NT2/D1 (cell line): Measurements from ENCODE around the gene DCTN3.
A peak's percentile ranks its signal among the peaks of the same experiment; 100 is the strongest.

Source experiments
- DNase-seq: peaks from one replicate; pipeline ENCODE4 v3.0.0-alpha.2; 2011; ENCODE audit warnings: low read depth, low spot score
- H3K27me3 ChIP-seq: 2 replicates; pipeline ENCODE4 v1.6.0; 2011; ENCODE audit warnings: mild to moderate bottlenecking; ENCODE audit not compliant: insufficient read length, insufficient read depth
- H3K36me3 ChIP-seq: 2 replicates; pipeline ENCODE4 v1.6.1; 2011; ENCODE audit warnings: mild to moderate bottlenecking, low read length, mixed read lengths; ENCODE audit not compliant: insufficient read depth, insufficient read length
- H3K4me1 ChIP-seq: 2 replicates; pipeline ENCODE4 v1.5.1; 2011; ENCODE audit not compliant: insufficient read depth, insufficient read length
- H3K4me3 ChIP-seq: 2 replicates; pipeline ENCODE4 v1.5.1; 2011; ENCODE audit warnings: low read depth; ENCODE audit not compliant: insufficient read length
- H3K9ac ChIP-seq: 2 replicates; pipeline ENCODE4 v1.6.0; 2011; ENCODE audit warnings: low read depth; ENCODE audit not compliant: insufficient read length
- H3K9me3 ChIP-seq: 2 replicates; pipeline ENCODE4 v1.5.1; 2011; ENCODE audit warnings: mild to moderate bottlenecking, low read length; ENCODE audit not compliant: insufficient read depth
- SUZ12 ChIP-seq: IDR thresholded peaks from 2 replicates; pipeline ENCODE4 v1.6.1; 2011; ENCODE audit not compliant: insufficient read length, insufficient read depth; ENCODE audit errors: extremely low read depth
- YY1 ChIP-seq: IDR thresholded peaks from 2 replicates; pipeline ENCODE4 v1.6.1; 2011; ENCODE audit not compliant: insufficient read length, insufficient read depth
- ZNF274 ChIP-seq: IDR thresholded peaks from 2 replicates; pipeline ENCODE4 v1.6.1; 2011; ENCODE audit warnings: mild to moderate bottlenecking, low read depth, low read length

DCTN3 gene

DNA sequence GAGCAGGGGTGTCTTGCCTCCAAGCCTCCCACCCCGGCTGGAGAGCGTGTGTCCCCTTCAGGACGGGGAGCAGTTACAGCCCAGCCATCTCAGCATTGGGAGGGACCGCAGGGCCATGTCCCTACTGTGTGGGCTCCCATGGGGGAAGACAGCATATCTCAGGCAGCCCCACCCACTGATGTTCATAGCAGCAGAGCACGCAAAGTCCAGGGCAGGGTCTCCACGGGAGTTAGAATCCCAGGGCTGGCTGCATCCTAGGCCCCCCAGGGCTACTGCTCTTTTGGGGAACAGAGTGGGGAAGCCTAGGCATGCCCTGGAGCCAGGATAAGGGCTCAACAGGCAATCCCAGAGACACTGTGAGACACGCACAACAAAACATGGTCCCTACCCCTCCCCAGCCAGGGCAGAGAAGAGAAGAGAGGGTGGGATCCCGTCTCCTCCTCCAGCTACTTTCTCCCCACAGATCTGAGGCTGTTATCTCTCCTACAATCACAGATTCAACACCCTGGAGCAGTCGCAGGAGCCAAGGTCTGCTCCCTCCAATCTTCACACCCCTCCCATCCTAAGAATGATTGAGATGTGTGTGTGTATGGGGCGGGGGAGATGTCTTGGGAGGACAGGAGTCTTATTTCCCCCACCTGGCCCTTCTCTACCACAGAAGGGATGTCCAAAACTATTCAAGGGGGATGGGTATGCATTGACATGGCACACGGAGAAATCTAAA, 34.2 kb downstream of the DCTN3 start:
- no peak for TF ChIP-seq SUZ12
- no peak for TF ChIP-seq ZNF274
- TF ChIP-seq YY1, result no peak
- Histone ChIP-seq H3K36me3 (no peaks in the 10 kb centered on the region), H3K4me3 (no peak overlapping the region), H3K9ac (peak overlapping the region; percentile 7), H3K4me1 (peaks cover 28% of the 10 kb centered on the region), H3K9me3 (no peaks in the 10 kb centered on the region), H3K27me3 (peaks cover 79% of the 10 kb centered on the region)
- no peak for DNase-seq

DNA sequence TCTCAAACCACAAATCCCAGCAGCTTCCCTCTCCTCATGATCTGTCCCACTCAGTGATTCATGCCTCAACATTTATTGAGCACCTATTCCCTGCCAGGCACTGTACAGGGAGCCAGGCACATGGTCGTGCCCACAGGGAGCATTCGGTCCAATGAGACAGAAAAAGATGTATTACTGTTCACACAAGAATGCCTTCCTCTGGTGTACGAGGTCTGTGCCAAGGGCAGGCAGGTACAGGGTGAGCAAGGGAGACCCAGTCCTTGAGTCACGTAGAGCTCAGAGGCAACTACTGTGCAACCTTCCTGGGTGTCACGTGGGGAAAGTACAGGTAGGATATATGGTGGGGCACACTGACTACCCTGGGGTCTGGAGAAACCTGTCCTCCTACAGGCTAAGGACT, 35.3 kb downstream of the DCTN3 start:
- no peaks in the 10 kb centered on the region for H3K9me3 ChIP-seq
- no peak for TF ChIP-seq ZNF274
- no peak for TF ChIP-seq YY1
- TF ChIP-seq SUZ12, result no peak
- H3K36me3 ChIP-seq, result no peaks in the 10 kb centered on the region
- no peak for DNase-seq
- H3K27me3 ChIP-seq, result peaks cover 74% of the 10 kb centered on the region
- peaks cover 20% of the 10 kb centered on the region for H3K4me1 ChIP-seq
- no peak overlapping the region for H3K4me3 ChIP-seq
- H3K9ac ChIP-seq, result no peak overlapping the region

DNA sequence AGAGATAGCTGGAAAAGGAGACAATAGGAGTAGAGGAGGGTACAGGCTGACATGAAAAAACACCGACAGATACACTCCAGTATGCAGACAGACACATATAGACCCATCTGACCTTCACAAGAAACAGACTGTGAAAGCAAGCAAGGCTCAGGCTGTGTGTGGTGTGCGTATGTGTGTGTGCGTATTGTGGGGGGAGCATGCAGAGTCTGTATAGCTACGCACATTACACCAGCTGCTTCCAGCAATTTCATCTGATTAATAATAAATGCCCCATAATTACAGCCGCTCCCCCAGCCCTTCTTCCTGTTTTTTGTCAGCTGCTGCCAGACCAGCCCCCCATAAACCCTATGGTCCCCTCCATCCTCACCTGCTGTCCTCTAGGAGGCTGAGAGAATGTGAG, 37.5 kb downstream of the DCTN3 start:
- peaks cover 67% of the 10 kb centered on the region for H3K27me3 ChIP-seq
- H3K4me1 ChIP-seq, result peaks cover 26% of the 10 kb centered on the region
- no peak overlapping the region for H3K9ac ChIP-seq
- H3K9me3 ChIP-seq, result no peaks in the 10 kb centered on the region
- DNase-seq, result no peak
- TF ChIP-seq YY1 (no peak), ZNF274 (no peak), SUZ12 (no peak)
- no peak overlapping the region for H3K4me3 ChIP-seq
- H3K36me3 ChIP-seq, result no peaks in the 10 kb centered on the region

DNA sequence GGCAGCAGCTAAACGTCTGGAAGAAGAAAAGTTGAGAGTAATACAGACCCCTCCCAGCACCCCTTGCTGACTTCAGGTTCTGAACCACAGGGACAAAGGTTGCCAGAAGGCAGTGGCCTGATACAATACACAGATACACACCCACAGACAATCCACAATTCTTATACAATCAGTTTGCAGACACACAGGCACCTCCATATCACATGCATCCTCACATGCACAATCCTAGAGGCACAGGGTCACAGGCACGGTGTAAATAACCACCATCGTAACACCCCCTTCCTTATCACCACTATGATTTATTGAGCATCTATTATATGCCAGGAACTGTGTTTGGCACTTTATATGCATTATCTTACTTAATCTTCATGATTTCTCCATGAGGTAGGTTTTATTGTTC, 39.0 kb downstream of the DCTN3 start:
- H3K9ac ChIP-seq, result no peak overlapping the region
- H3K4me1 ChIP-seq, result peaks cover 36% of the 10 kb centered on the region
- no peaks in the 10 kb centered on the region for H3K36me3 ChIP-seq
- H3K4me3 ChIP-seq, result no peak overlapping the region
- no peak for DNase-seq
- H3K9me3 ChIP-seq, result no peaks in the 10 kb centered on the region
- TF ChIP-seq SUZ12 (no peak), YY1 (no peak), ZNF274 (no peak)
- H3K27me3 ChIP-seq, result peaks cover 53% of the 10 kb centered on the region

DNA sequence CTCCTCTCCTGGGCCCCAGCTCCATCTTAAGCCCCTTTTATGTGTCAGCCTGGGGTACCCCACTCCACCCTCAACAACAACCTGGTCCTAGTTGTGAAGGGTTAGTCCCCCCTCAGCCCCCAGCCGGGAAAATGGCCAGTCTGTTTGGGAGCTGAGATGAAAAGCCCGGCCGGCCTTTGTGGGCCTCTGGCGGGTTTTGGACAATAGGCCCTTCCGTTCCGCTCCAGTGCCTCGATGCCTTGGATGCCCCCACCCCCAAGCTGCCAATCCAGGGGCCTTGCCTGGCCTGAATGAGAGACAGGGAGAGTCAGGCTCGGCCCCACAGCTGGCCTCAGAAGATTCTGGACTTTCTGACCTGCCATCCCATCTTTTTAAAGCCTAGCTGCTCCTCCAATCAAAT, 39.9 kb downstream of the DCTN3 start:
- no peak for DNase-seq
- peak overlapping the region; percentile 13 for H3K9ac ChIP-seq
- TF ChIP-seq ZNF274, result no peak
- TF ChIP-seq SUZ12, result no peak
- no peak for TF ChIP-seq YY1
- H3K4me3 ChIP-seq, result no peak overlapping the region
- no peaks in the 10 kb centered on the region for H3K36me3 ChIP-seq
- no peaks in the 10 kb centered on the region for H3K9me3 ChIP-seq
- peaks cover 37% of the 10 kb centered on the region for H3K4me1 ChIP-seq
- H3K27me3 ChIP-seq, result peaks cover 43% of the 10 kb centered on the region

DNA sequence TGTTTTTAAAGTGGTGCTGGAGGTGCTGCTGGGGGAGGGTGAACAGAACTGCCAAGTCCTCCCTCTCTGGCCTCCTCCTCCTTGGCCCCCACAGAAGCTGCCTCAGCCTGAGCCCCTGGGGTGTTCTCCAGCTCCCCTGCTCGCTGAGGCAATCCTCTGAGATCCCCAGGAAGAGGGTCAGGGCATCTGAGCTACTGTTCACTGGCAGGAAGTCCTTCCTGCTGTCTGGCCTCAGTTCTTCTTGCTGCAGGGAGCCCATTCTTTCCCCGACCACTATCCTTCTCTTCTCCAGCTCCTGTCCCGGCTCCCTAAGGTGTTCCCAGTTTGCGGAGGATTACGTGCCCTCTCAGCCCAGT, 40.5 kb downstream of the DCTN3 start:
- Histone ChIP-seq H3K9ac (no peak overlapping the region), H3K36me3 (no peaks in the 10 kb centered on the region), H3K9me3 (no peaks in the 10 kb centered on the region), H3K4me3 (no peak overlapping the region), H3K4me1 (peaks cover 33% of the 10 kb centered on the region), H3K27me3 (peaks cover 37% of the 10 kb centered on the region)
- no peak for DNase-seq
- TF ChIP-seq SUZ12 (no peak), YY1 (no peak), ZNF274 (no peak)

DNA sequence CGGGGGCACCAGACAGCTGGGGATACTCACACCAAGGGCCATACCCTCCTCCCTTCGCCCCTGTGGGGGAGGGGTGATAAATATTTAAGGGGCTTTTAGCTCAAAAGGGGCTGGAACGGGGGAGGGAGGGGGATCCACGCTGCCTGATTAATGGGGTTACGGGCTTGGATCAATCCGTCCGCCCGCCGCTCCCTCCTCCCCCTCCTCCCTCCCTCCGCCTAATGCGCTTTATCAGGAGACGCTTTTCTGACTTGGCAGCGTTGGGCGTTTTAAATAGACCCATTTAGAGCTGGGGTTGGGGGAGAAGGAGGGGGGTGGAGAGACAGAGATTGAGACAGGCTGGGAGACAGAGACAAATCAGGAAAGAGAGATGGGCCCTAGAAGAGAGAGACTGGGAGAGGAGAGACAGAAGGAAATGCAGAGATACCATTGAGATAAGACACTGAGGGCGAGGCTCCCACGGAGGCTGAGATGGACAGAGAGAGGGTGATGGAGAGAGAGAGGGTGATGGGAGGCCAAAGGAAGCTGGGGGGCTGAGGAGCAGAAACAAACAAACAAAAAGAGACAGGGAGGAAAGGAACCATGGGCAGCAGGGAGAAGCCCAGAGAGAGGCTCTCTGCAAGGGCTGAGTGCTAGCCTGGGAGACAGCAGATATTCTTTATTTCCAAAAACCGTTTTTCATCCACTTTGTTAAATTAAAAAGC, 41.0 kb downstream of the DCTN3 start:
- Histone ChIP-seq H3K4me3 (peak overlapping the region; percentile 43), H3K27me3 (peaks cover 32% of the 10 kb centered on the region), H3K9me3 (no peaks in the 10 kb centered on the region), H3K9ac (peak overlapping the region; percentile 74), H3K36me3 (no peaks in the 10 kb centered on the region), H3K4me1 (peaks cover 37% of the 10 kb centered on the region)
- TF ChIP-seq ZNF274 (no peak), YY1 (no peak), SUZ12 (no peak)
- DNase-seq, result no peak
